ENCODE data around the gene TMEM59.

GRCh38 chr1:54069791-54070170 is 16.8 kb upstream of the TMEM59 start:
- TF ChIP-seq CTCF (IDR thresholded peaks at IDR 0.05) = no peak
- TF ChIP-seq POLR2A (IDR thresholded peaks at IDR 0.05) = no peak

Measured in suprapubic skin (tissue), 3 donors.